Testis (tissue), 2 donors: Measurements from ENCODE around the gene RIC3.
"Not testable (repeated sequence)": the region's sequence is repeated elsewhere in the genome, so short reads cannot be mapped to it uniquely, and the experiment has no call there.

ENCODE experiments used
- CTCF ChIP-seq, 3 experiments: fragments of 450-650 bp in 2 of 3; fragments of 200-600 bp in 1 of 3; sonication (generic) in 1 of 3; IDR thresholded peaks; one replicate each; pipeline ENCODE4 v1.5.1; 2016 to 2019; ENCODE audit warnings: antibody characterized with exemption in 3 of 3, mild to moderate bottlenecking in 2 of 3, moderate library complexity in 1 of 3
- POLR2A ChIP-seq: fragments of 450-650 bp; IDR thresholded peaks from one replicate; pipeline ENCODE4 v1.6.1; 2017; ENCODE audit warnings: antibody characterized with exemption, mild to moderate bottlenecking, moderate library complexity

- TF ChIP-seq POLR2A; CTCF (IDR thresholded peaks at IDR 0.05): not testable (repeated sequence)
These were observed 7.1 kb downstream of the RIC3 start for GRCh38 chr11:8161627-8162304.
